Osteocyte (in vitro differentiated cells): ENCODE measurements around the gene VIT. TPM values are rescaled to one million over a fixed set of nuclear protein-coding genes. Genes with fewer than 3 reads are reported as not detected.

Experiments
- DNase-seq: peaks from one replicate; pipeline ENCODE4 v3.0.0; 2021; ENCODE audit warnings: mixed read lengths; ENCODE audit not compliant: unreplicated experiment; ENCODE audit errors: extremely low spot score
- H3K27ac Mint-ChIP-seq: one replicate; pipeline ENCODE4 v1.8.0; 2021; ENCODE audit warnings: mild to moderate bottlenecking, mixed read lengths; ENCODE audit not compliant: unreplicated experiment
- H3K27me3 Mint-ChIP-seq: one replicate; pipeline ENCODE4 v1.8.0; 2021; ENCODE audit warnings: mixed read lengths; ENCODE audit not compliant: unreplicated experiment
- H3K36me3 Mint-ChIP-seq: one replicate; pipeline ENCODE4 v1.8.0; 2021; ENCODE audit warnings: mixed read lengths; ENCODE audit not compliant: unreplicated experiment
- H3K4me1 Mint-ChIP-seq: one replicate; pipeline ENCODE4 v1.8.0; 2021; ENCODE audit warnings: mixed read lengths; ENCODE audit not compliant: unreplicated experiment
- H3K4me3 Mint-ChIP-seq: one replicate; pipeline ENCODE4 v1.8.0; 2021; ENCODE audit warnings: mild to moderate bottlenecking, moderate library complexity, mixed read lengths; ENCODE audit not compliant: unreplicated experiment
- H3K9me3 Mint-ChIP-seq: one replicate; pipeline ENCODE4 v1.8.0; 2021; ENCODE audit warnings: mixed read lengths; ENCODE audit not compliant: unreplicated experiment
- total RNA-seq: library from RNA; stranded (reverse); gene quantifications from 2 replicates; pipeline ENCODE4 v1.2.1, GENCODE V29; 2021
- TF ChIP-seq, protein P1 (sequence below): fragments of 200-600 bp; sonication (generic); IDR thresholded peaks from 2 replicates; pipeline ENCODE4 v1.5.0; 2021; ENCODE audit warnings: antibody characterized with exemption, mild to moderate bottlenecking, moderate library complexity

The VIT gene
- total RNA-seq, 1 donor from 2014 or later, result 11.4 TPM

DNA sequence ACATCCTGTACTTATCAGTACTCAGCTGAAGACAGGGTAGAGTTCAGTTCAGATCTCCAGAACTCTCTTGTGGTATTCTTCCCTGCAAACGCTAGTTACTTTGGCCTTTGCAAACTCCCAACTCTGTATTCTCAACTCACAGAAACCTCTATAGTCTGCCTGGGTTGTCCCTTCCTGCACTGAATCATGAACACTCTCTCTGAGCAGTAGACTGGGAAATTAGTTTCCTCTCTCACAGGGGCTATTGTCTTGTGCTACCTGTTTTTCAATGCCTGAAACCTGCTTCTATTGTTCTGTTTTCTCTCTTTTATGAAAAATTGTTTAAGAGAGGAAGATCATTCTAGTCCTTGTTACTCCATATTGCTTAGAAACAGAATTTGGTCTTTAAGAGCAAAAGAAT lies 134.7 kb downstream of the VIT start:
- Mint-ChIP-seq H3K9me3 (peaks cover 7% of the 10 kb centered on the region), H3K36me3 (peaks cover 2% of the 10 kb centered on the region), H3K27ac (no peak overlapping the region), H3K4me1 (no peaks in the 10 kb centered on the region), H3K4me3 (no peak overlapping the region), H3K27me3 (peaks cover 6% of the 10 kb centered on the region)
- DNase-seq, result no peak
- TF ChIP-seq, protein P1, sequence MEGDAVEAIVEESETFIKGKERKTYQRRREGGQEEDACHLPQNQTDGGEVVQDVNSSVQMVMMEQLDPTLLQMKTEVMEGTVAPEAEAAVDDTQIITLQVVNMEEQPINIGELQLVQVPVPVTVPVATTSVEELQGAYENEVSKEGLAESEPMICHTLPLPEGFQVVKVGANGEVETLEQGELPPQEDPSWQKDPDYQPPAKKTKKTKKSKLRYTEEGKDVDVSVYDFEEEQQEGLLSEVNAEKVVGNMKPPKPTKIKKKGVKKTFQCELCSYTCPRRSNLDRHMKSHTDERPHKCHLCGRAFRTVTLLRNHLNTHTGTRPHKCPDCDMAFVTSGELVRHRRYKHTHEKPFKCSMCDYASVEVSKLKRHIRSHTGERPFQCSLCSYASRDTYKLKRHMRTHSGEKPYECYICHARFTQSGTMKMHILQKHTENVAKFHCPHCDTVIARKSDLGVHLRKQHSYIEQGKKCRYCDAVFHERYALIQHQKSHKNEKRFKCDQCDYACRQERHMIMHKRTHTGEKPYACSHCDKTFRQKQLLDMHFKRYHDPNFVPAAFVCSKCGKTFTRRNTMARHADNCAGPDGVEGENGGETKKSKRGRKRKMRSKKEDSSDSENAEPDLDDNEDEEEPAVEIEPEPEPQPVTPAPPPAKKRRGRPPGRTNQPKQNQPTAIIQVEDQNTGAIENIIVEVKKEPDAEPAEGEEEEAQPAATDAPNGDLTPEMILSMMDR, result no peak

- H3K27me3 Mint-ChIP-seq, result peaks cover 4% of the 10 kb centered on the region
- no peak overlapping the region for H3K4me3 Mint-ChIP-seq
- peaks cover 4% of the 10 kb centered on the region for H3K9me3 Mint-ChIP-seq
- TF ChIP-seq, protein P1, result no peak
- no peak overlapping the region for H3K27ac Mint-ChIP-seq
- peaks cover 4% of the 10 kb centered on the region for H3K36me3 Mint-ChIP-seq
- no peaks in the 10 kb centered on the region for H3K4me1 Mint-ChIP-seq
- DNase-seq, result no peak
Measured at GRCh38 chr2:36834203-36834602, 137.7 kb downstream of the VIT start.

DNA sequence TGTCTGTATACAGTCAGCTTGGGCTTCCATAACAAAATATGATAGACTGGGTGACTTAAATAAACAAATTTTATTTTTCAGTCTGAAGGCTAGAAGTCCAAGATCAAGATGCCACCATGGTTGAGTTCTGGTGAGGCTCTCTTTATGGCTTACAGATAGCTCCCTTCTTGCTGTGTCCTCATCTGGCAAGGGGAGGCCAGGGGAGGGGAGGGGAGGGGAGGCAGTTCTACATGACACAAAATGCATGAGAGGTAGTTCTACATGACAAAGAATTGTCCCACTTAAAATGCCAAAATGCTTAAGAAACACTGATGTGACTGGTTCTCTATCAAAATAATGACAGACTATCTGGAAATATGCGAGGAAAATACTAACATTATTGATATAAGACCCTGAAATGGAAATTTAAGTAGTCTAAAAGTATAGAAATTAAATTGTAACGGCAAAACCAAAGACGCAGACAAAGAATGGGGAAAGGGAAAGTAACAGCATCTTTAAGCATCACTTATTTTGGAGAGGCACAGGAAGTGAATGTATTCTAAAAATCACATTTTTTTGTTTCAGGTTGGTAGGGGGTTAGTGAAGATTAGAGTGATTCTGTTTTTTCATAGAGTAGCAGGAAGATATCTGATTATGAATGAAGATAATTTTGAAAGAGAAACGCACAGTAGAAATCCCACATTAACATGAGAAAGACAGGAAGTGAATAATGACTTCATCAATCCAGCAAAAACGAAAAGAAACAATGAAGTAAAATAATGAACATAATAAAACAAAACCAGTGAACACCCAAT lies 138.4 kb downstream of the VIT start:
- Mint-ChIP-seq H3K27me3 (peaks cover 4% of the 10 kb centered on the region), H3K36me3 (peaks cover 4% of the 10 kb centered on the region), H3K4me3 (no peak overlapping the region), H3K4me1 (no peaks in the 10 kb centered on the region), H3K27ac (no peak overlapping the region), H3K9me3 (peaks cover 4% of the 10 kb centered on the region)
- TF ChIP-seq, protein P1, result no peak
- no peak for DNase-seq

DNA sequence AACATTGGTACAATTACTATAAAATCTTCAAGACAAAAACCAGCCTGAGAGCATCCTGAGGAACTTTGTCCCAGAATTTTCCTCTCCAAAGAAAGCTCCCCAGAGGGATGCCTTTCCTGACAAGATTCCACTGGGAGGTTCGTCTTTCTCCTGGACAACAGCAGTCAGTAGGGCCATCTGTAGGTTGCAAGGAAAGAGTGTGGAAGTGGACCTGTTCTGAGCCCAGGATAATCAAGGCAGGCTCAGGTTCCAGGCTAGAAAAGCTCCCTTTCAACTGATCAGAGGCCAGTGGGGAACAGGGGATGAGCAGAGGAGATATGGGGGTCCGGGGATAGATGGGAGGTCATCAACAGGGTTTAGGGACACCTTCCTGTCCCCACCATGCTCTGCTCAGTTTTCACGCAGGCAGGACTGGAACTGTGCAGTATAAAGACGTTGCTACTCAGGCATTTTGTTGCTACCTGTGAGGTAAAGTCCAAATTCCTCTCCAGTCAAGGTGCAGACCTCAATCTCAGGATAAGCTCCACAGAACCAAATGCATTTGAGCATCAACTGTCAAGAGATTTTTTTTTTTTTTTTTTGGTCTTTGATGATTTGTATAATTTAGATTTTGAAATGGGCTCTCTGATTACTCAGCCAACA lies 143.6 kb downstream of the VIT start:
- Mint-ChIP-seq H3K4me3 (no peak overlapping the region), H3K4me1 (no peaks in the 10 kb centered on the region), H3K36me3 (peaks cover 22% of the 10 kb centered on the region), H3K27me3 (no peaks in the 10 kb centered on the region), H3K27ac (no peak overlapping the region), H3K9me3 (no peaks in the 10 kb centered on the region)
- DNase-seq, result no peak
- TF ChIP-seq, protein P1, result no peak

DNA sequence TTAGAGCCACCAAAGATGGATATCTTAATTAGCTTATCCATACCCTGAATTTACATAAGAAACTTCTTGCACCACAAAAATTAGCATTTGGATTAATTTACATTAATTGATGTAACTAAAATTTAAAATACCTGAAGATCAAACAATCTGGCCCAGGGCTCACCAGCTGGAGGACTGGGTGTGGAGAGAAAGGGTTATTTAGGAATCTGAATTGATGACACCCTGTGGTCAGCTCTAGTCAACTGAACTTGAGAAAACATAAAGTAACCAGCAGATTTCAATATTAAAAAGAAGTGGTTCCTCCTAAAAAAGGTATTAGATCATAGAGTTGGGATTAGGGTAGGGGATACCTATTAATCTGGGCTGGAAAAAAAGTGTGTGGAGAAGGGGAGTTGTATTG lies 147.3 kb downstream of the VIT start:
- Mint-ChIP-seq H3K36me3 (peaks cover 36% of the 10 kb centered on the region), H3K27ac (no peak overlapping the region), H3K27me3 (no peaks in the 10 kb centered on the region), H3K9me3 (no peaks in the 10 kb centered on the region), H3K4me3 (no peak overlapping the region), H3K4me1 (no peaks in the 10 kb centered on the region)
- TF ChIP-seq, protein P1, result no peak
- DNase-seq, result no peak
